Thoracic aorta (tissue), 2 donors: ENCODE data around the gene CHD9. TPM values are rescaled to one million over a fixed set of nuclear protein-coding genes. Genes with fewer than 3 reads are reported as not detected.
A peak's percentile ranks its signal among the peaks of the same experiment; 100 is the strongest.

Source experiments
- ATAC-seq: fragments of 150-250 bp; one replicate; pipeline ENCODE4 v1.8.0; 2017; ENCODE audit warnings: low read depth; ENCODE audit not compliant: insufficient number of reproducible peaks, low FRiP score
- DNase-seq: peaks from one replicate; pipeline ENCODE4 v3.0.0-alpha.2; 2020; ENCODE audit warnings: low spot score
- H3K27ac ChIP-seq, 2 donors: fragments of 200-600 bp; sonication (generic); 1 replicate in 1 of 2; 2 replicates in 1 of 2; pipeline ENCODE4 v1.5.1; 2016; ENCODE audit warnings: mild to moderate bottlenecking in 2 of 2, moderate library complexity in 2 of 2
- H3K27me3 ChIP-seq: fragments of 200-600 bp; sonication (generic); replicated peaks from 2 replicates; pipeline ENCODE4 v1.6.0; 2016; ENCODE audit warnings: mild to moderate bottlenecking; ENCODE audit not compliant: insufficient read depth
- H3K36me3 ChIP-seq: fragments of 200-600 bp; sonication (generic); one replicate; pipeline ENCODE4 v1.5.1; 2016
- H3K4me1 ChIP-seq, 2 donors: fragments of 200-600 bp; sonication (generic); 1 replicate in 1 of 2; 2 replicates in 1 of 2; pipeline versions ENCODE4 v1.5.1 to v1.6.0; 2016; ENCODE audit warnings: low read depth in 2 of 2, mild to moderate bottlenecking in 1 of 2; ENCODE audit not compliant: control insufficient read depth in 1 of 2
- H3K4me3 ChIP-seq: fragments of 200-600 bp; sonication (generic); 2 replicates; pipeline ENCODE4 v1.5.1; 2016; ENCODE audit warnings: mild to moderate bottlenecking
- H3K9me3 ChIP-seq: fragments of 200-600 bp; sonication (generic); 2 replicates; pipeline ENCODE4 v1.5.1; 2016
- total RNA-seq, 2 donors: library from RNA; depleted of rRNA; stranded (reverse); fragments of >200 nt; gene quantifications; one replicate each; pipeline versions ENCODE4 v1.1.0 to v1.2.3, GENCODE V29; 2016
- TF ChIP-seq, protein P1 (sequence below): fragments of 200-600 bp; sonication (generic); IDR thresholded peaks from one replicate; pipeline ENCODE4 v1.5.1; 2019; ENCODE audit warnings: antibody characterized with exemption

The CHD9 gene
- total RNA-seq, 2 donors from 2014 or later: 71.3 to 152 TPM

DNA sequence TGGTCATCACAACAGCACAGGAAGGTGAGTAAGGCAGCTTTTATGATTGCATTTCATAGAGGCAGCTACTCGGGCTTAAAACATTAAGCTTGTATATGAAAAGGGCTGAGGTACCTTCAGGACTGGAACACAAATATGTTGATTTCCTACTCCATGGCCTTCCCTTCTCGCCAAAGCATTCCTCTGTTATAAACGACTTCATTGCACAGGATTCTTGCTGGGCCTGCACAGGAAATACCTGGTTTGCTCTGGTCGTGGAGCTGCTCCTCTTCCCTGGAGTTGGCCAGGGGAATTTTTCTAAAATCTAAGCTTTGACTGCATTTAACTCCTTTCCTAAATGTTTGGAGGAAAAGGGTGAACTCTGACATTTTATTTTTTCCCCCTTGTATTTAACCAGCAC lies 49.0 kb downstream of the CHD9 start:
- peaks cover 13 to 34% of the 10 kb centered on the region in 2 donors for H3K4me1 ChIP-seq
- ATAC-seq (no peak), DNase-seq (no peak)
- H3K4me3 ChIP-seq: no peak overlapping the region
- H3K9me3 ChIP-seq: no peaks in the 10 kb centered on the region
- TF ChIP-seq, protein P1, sequence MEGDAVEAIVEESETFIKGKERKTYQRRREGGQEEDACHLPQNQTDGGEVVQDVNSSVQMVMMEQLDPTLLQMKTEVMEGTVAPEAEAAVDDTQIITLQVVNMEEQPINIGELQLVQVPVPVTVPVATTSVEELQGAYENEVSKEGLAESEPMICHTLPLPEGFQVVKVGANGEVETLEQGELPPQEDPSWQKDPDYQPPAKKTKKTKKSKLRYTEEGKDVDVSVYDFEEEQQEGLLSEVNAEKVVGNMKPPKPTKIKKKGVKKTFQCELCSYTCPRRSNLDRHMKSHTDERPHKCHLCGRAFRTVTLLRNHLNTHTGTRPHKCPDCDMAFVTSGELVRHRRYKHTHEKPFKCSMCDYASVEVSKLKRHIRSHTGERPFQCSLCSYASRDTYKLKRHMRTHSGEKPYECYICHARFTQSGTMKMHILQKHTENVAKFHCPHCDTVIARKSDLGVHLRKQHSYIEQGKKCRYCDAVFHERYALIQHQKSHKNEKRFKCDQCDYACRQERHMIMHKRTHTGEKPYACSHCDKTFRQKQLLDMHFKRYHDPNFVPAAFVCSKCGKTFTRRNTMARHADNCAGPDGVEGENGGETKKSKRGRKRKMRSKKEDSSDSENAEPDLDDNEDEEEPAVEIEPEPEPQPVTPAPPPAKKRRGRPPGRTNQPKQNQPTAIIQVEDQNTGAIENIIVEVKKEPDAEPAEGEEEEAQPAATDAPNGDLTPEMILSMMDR: no peak
- H3K27me3 ChIP-seq: no peaks in the 10 kb centered on the region
- peak overlapping the region; percentile 3 to 56 for H3K27ac ChIP-seq
- H3K36me3 ChIP-seq: no peaks in the 10 kb centered on the region

DNA sequence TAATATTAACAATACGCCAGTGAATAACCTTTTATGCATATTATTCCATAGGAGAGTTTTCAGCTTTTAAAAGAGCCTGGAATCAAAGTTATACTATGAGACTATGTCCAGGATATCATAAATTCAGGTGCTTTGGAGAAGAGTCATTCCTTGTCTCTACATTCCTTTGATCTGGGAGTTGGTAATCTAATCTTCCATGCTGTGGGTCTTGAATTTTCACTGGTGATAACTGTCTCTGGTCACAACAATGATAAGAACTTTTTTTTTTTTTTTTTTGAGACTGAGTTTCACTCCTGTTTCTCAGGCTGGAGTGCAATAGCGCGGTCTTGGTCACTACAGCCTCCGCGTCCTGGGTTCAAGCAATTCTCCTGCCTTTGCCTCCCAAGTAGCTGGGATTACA lies 50.8 kb downstream of the CHD9 start:
- H3K27me3 ChIP-seq: no peaks in the 10 kb centered on the region

DNA sequence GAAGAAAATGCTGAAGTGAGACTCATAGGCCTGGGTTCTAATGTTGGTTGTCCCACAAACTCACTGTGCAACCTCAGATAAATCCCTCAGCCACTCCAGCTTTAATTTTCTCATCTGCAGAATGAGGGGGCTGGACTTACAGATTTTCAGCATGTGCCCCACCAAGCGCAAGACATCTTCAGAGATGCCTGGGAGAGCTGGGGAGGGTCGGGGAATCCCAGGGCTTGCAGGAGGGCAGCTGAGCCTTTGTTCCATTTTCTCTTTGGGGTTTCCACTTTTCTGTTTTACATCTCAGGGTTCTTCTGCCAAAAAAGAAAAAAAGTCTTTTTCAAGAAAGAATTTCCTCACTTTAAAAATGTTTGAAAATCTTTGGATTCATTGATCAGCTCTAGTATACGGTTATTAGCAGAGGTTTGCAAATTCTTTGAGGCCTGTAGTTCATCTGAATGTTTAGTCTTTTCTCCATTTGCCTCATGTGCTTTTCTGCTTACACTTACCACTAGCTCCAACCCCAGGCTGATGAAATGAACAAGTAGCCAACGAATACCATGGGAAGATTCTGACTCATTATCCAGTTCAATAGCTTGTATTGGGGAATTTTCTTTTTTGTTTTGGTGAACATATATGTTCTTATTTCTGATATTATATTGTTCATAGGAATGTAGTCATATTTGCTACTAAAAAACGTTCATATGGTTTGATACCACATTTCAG lies 56.4 kb downstream of the CHD9 start:
- no peaks in the 10 kb centered on the region for H3K27me3 ChIP-seq
- TF ChIP-seq, protein P1: no peak

More for the DNA sequence above, 50.8 kb downstream of the CHD9 start:
- Histone ChIP-seq H3K4me1 (peaks cover 4 to 21% of the 10 kb centered on the region in 2 donors), H3K9me3 (no peaks in the 10 kb centered on the region), H3K27ac (no peak overlapping the region), H3K4me3 (no peak overlapping the region), H3K36me3 (no peaks in the 10 kb centered on the region)
- ATAC-seq (no peak), DNase-seq (no peak)
- TF ChIP-seq, protein P1: no peak

DNA sequence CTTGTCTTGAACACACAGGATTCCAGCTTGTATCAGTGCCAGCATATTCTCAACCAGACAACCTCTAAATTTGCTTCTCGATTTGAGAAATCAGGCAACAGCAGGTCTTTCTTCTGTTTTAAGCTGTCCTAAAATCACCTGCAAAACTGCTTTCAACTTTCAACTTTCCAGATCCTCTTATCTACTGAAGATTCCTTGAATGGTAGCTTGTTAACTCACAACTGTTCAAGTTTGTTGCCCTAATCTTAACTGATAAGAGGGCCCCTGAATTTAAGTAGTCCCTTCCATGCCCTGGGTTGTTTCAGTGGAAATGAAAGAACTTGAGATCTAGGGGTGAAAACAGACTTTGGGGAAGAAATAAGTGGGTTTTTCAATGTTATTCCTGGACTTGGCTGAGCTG lies 57.2 kb downstream of the CHD9 start:
- Histone ChIP-seq H3K27ac (no peak overlapping the region), H3K4me1 (peaks cover 0 to 4% of the 10 kb centered on the region in 2 donors), H3K36me3 (no peaks in the 10 kb centered on the region), H3K9me3 (no peaks in the 10 kb centered on the region), H3K4me3 (no peak overlapping the region), H3K27me3 (no peaks in the 10 kb centered on the region)
- ATAC-seq (no peak), DNase-seq (no peak)
- TF ChIP-seq, protein P1: no peak

More for the DNA sequence above, 56.4 kb downstream of the CHD9 start:
- H3K4me1 ChIP-seq: peaks cover 0 to 4% of the 10 kb centered on the region in 2 donors
- H3K4me3 ChIP-seq: no peak overlapping the region
- no peaks in the 10 kb centered on the region for H3K9me3 ChIP-seq
- H3K36me3 ChIP-seq: no peaks in the 10 kb centered on the region
- ATAC-seq (no peak), DNase-seq (no peak)
- no peak overlapping the region for H3K27ac ChIP-seq

DNA sequence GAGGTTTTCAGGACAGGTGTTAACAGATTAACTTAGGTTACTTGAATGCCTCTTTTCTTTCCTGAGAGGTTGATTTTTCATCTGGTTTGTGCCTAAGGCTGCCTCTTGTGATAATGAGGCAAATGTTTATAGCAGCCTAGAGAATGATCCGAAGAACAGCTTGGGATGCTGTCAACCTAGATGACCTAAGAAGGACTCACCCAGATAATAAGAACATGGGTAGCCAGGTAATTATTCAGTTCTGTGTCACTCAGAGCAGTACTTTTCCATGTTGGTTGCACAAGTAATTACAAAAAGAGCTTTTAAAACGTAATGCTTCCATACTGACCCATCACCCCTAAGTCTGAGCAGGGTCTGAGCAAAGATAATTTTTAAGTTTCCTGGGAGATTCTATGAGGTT lies 60.3 kb downstream of the CHD9 start:
- no peak overlapping the region for H3K27ac ChIP-seq
- no peaks in the 10 kb centered on the region for H3K36me3 ChIP-seq
- no peak for DNase-seq
- ATAC-seq: no peak
- no peaks in the 10 kb centered on the region for H3K9me3 ChIP-seq
- no peaks in the 10 kb centered on the region for H3K27me3 ChIP-seq
- H3K4me1 ChIP-seq: peaks cover 0 to 4% of the 10 kb centered on the region in 2 donors
- TF ChIP-seq, protein P1: no peak
- H3K4me3 ChIP-seq: no peak overlapping the region
